HCT116 (cell line): ENCODE measurements around the gene SRD5A3. TPM values are rescaled to one million over a fixed set of nuclear protein-coding genes. Genes with fewer than 3 reads are reported as not detected.

ENCODE experiments used
- ATAC-seq: fragments of 200-7000 bp; cut with Tn5 transposase; 2 replicates; pipeline ENCODE4 v1.9.1; 2020; ENCODE audit warnings: mild to moderate bottlenecking, moderate library complexity
- BruUV-seq: library from RNA; stranded (reverse); fragments of 400-500 nt; replicated peaks from 2 replicates; lab custom pipeline; 2021; lab: Mats Ljungman, UMichigan
- CTCF ChIA-PET: fragments of 300-600 bp; sonication (Branson Sonifier 250); formaldehyde crosslinking; loops from one replicate; lab custom pipeline; 2021; ENCODE audit warnings: antibody characterized with exemption; lab: Charles Lee
- POLR2A ChIA-PET: fragments of 300-600, 350-600 bp; sonication (Branson Sonifier 250); formaldehyde crosslinking; loops from one replicate; lab custom pipeline; 2021; ENCODE audit warnings: antibody characterized with exemption; lab: Charles Lee
- RAD21 ChIA-PET, 2 experiments: fragments of 300-600 bp; sonication (Branson Sonifier 250); formaldehyde crosslinking; loops; one replicate each; lab custom pipeline; 2023; ENCODE audit warnings: low total read pairs in 2 of 2; ENCODE audit not compliant: uncharacterized antibody in 2 of 2, unreplicated experiment in 2 of 2, low non-redundant PET in 1 of 2; lab: Charles Lee
- DNase-seq: peaks from one replicate; pipeline ENCODE4 v3.0.0-alpha.2; 2010; ENCODE audit warnings: low read depth, low spot score
- H2AFZ ChIP-seq: fragments of 200-600 bp; shearing (Covaris generic), sonication (generic); 2 replicates; pipeline ENCODE4 v1.6.1; 2017; ENCODE audit warnings: low read depth, mixed run types, mixed read lengths, antibody characterized with exemption, low read length; ENCODE audit not compliant: poor library complexity, severe bottlenecking
- H3K27ac ChIP-seq: 2 replicates; pipeline ENCODE4 v1.5.1; 2012; ENCODE audit warnings: low read depth, low read length
- H3K27me3 ChIP-seq: fragments of 200-600 bp; sonication (generic); 2 replicates; pipeline ENCODE4 v1.6.1; 2016; ENCODE audit warnings: mixed run types, low read length, mixed read lengths; ENCODE audit not compliant: insufficient read depth
- H3K36me3 ChIP-seq, 2 experiments: fragments of 200-500 bp in 1 of 2; fragments of 200-600 bp in 1 of 2; sonication (Bioruptor generic) in 1 of 2; sonication (generic) in 1 of 2; 2 replicates each; pipeline versions ENCODE4 v1.5.1 to v1.6.1; 2014 to 2016; ENCODE audit warnings: low read length in 2 of 2, inconsistent platforms in 1 of 2, mixed read lengths in 1 of 2, mixed run types in 1 of 2; ENCODE audit not compliant: insufficient read depth in 2 of 2, control insufficient read depth in 1 of 2
- H3K4me1 ChIP-seq, 2 experiments: fragments of 200-600 bp in 1 of 2; sonication (generic) in 1 of 2; 2 replicates each; pipeline versions ENCODE4 v1.5.1 to v1.6.1; 2012 to 2017; ENCODE audit warnings: low read length in 2 of 2, inconsistent platforms in 1 of 2, mild to moderate bottlenecking in 1 of 2, mixed read lengths in 1 of 2, mixed run types in 1 of 2, moderate library complexity in 1 of 2; ENCODE audit not compliant: insufficient read depth in 2 of 2, control insufficient read depth in 1 of 2
- H3K4me2 ChIP-seq: fragments of 200-600 bp; sonication (generic); 2 replicates; pipeline ENCODE4 v1.6.1; 2017; ENCODE audit warnings: mixed run types, low read length, mixed read lengths
- H3K4me3 ChIP-seq, 2 experiments: fragments of 200-600 bp in 1 of 2; sonication (generic) in 1 of 2; replicated peaks in 1 of 2; 2 replicates each; pipeline ENCODE4 v1.5.1; 2011 to 2016; ENCODE audit warnings: low read length in 2 of 2, control low read depth in 1 of 2, low read depth in 1 of 2, mild to moderate bottlenecking in 1 of 2, mixed read lengths in 1 of 2, mixed run types in 1 of 2
- H3K79me2 ChIP-seq: fragments of 200-600 bp; sonication (generic); 2 replicates; pipeline ENCODE4 v1.6.1; 2017; ENCODE audit warnings: mild to moderate bottlenecking, mixed run types, low read length, moderate library complexity, mixed read lengths; ENCODE audit not compliant: insufficient read depth
- H3K9ac ChIP-seq: fragments of 200-600 bp; sonication (generic); 2 replicates; pipeline ENCODE4 v1.6.1; 2016; ENCODE audit warnings: low read length, mixed read lengths
- H3K9me2 ChIP-seq: fragments of 200-600 bp; sonication (generic), shearing (Covaris generic); 2 replicates; pipeline ENCODE4 v1.6.1; 2017; ENCODE audit warnings: mixed run types, mild to moderate bottlenecking, moderate library complexity; ENCODE audit not compliant: insufficient read depth
- H3K9me3 ChIP-seq, 2 experiments: fragments of 200-500 bp in 1 of 2; fragments of 200-600 bp in 1 of 2; sonication (Bioruptor generic) in 1 of 2; sonication (generic) in 1 of 2; 2 replicates each; pipeline ENCODE4 v1.6.1; 2014 to 2017; ENCODE audit warnings: low read length in 2 of 2, mixed read lengths in 2 of 2, inconsistent platforms in 1 of 2, low read depth in 1 of 2, mild to moderate bottlenecking in 1 of 2, mixed run types in 1 of 2, moderate library complexity in 1 of 2; ENCODE audit not compliant: control insufficient read depth in 1 of 2, insufficient read depth in 1 of 2
- H4K20me1 ChIP-seq: fragments of 200-600 bp; sonication (generic), shearing (Covaris generic); 2 replicates; pipeline ENCODE4 v1.6.1; 2017; ENCODE audit warnings: mixed run types, mild to moderate bottlenecking, moderate library complexity; ENCODE audit not compliant: insufficient read depth
- CEBPB ChIP-seq: IDR thresholded peaks from 2 replicates; pipeline ENCODE4 v1.6.1; 2012; ENCODE audit warnings: low read depth
- CTCF ChIP-seq, 3 experiments: fragments of 200-600 bp in 1 of 3; sonication (generic) in 1 of 3; IDR thresholded peaks in 2 of 3; conservative IDR thresholded peaks in 1 of 3; 2 replicates each; pipeline ENCODE4 v1.5.1; 2012 to 2017; ENCODE audit warnings: low read depth in 2 of 3, low read length in 2 of 3, antibody characterized with exemption in 1 of 3, borderline replicate concordance in 1 of 3, control low read depth in 1 of 3, mild to moderate bottlenecking in 1 of 3, mixed read lengths in 1 of 3, mixed run types in 1 of 3, moderate library complexity in 1 of 3; ENCODE audit not compliant: insufficient read depth in 1 of 3
- ELF1 ChIP-seq: IDR thresholded peaks from 2 replicates; pipeline ENCODE4 v1.6.1; 2012; ENCODE audit warnings: low read depth, borderline replicate concordance
- FOSL1 ChIP-seq: IDR thresholded peaks from 2 replicates; pipeline ENCODE4 v1.6.1; 2012; ENCODE audit warnings: low read depth
- JUND ChIP-seq: IDR thresholded peaks from 2 replicates; pipeline ENCODE4 v1.6.1; 2012
- REST ChIP-seq: IDR thresholded peaks from 2 replicates; pipeline ENCODE4 v1.6.1; 2012; ENCODE audit warnings: low read depth
- SIN3A ChIP-seq: IDR thresholded peaks from 2 replicates; pipeline ENCODE4 v1.6.1; 2012; ENCODE audit warnings: low read depth
- SP1 ChIP-seq: IDR thresholded peaks from 2 replicates; pipeline ENCODE4 v1.6.1; 2012; ENCODE audit warnings: low read depth
- ZFX ChIP-seq: fragments of 450-650 bp; IDR thresholded peaks from 2 replicates; pipeline ENCODE4 v1.6.1; 2017
- intact Hi-C: fragments of 100-400 bp; cut with micrococcal nuclease; formaldehyde crosslinking; loops from 2 replicates; pipeline ENCODE4 v1.10.0; 2022
- total RNA-seq: library from RNA; stranded (reverse); gene quantifications from one replicate; pipeline ENCODE4 v1.2.1, GENCODE V29; 2021; ENCODE audit not compliant: unreplicated experiment

The SRD5A3 gene
- total RNA-seq, 1 experiment from 2014 or later = 19.9 TPM

GRCh38 chr4:55345980-55346850, at the start of gene SRD5A3 (continued):
- no peak for TF ChIP-seq REST
- peak; percentile 23; the same call in 1 of the 2 replicates for TF ChIP-seq SP1
- no peak for TF ChIP-seq ELF1
- TF ChIP-seq CEBPB = no peak
- TF ChIP-seq SIN3A = peak; percentile 70
- no peak for TF ChIP-seq FOSL1
- TF ChIP-seq JUND = no peak

- TF ChIP-seq CTCF (IDR thresholded peaks at IDR 0.05 in 2 of 3, conservative IDR thresholded peaks at IDR 0.05 in 1 of 3; ENCODE audit: borderline replicate concordance in 1 of 3, insufficient read depth in 1 of 3, low read depth in 2 of 3, low read length in 2 of 3) (no peak), ZFX (no peak)
- ATAC-seq = peak; percentile 69
- BruUV-seq = no TSS peak
- H3K36me3 ChIP-seq = no peaks in the 10 kb centered on the region
- H3K9me3 ChIP-seq = no peaks in the 10 kb centered on the region
- CTCF ChIA-PET = no interaction called here
- H2AFZ ChIP-seq = no peak overlapping the region
- RAD21 ChIA-PET = no interaction called here
- H3K79me2 ChIP-seq = no peaks in the 10 kb centered on the region
- no peaks in the 10 kb centered on the region for H4K20me1 ChIP-seq
- no peak overlapping the region for H3K9ac ChIP-seq
- no peak for DNase-seq
- no peak overlapping the region for H3K27ac ChIP-seq
- no peak overlapping the region for H3K4me3 ChIP-seq
- H3K4me2 ChIP-seq = peak overlapping the region; percentile 30; the same call in 1 of the 2 replicates
- H3K4me1 ChIP-seq = peaks cover 0 to 9% of the 10 kb centered on the region in 2 experiments; a peak in 2 of 4 replicates
- POLR2A ChIA-PET = no interaction called here
- intact Hi-C loops = no loop called here
- H3K9me2 ChIP-seq = no peaks in the 10 kb centered on the region
- no peaks in the 10 kb centered on the region for H3K27me3 ChIP-seq
Measured at GRCh38 chr4:55297346-55297745, 48.7 kb upstream of the SRD5A3 start.
